ENCODE data around the gene TFAP2A.

- no peak for TF ChIP-seq CEBPB (IDR thresholded peaks at IDR 0.05; ENCODE audit: low read depth)
- TF ChIP-seq SP1 (IDR thresholded peaks at IDR 0.05; ENCODE audit: low read depth): no peak
- TF ChIP-seq EGR1 (IDR thresholded peaks at IDR 0.05; ENCODE audit: low read depth): no peak
- TF ChIP-seq SIN3A (IDR thresholded peaks at IDR 0.05; ENCODE audit: low read depth): no peak
- TF ChIP-seq EZH2phosphoT487 (IDR thresholded peaks at IDR 0.05; ENCODE audit: borderline replicate concordance): no peak
- TF ChIP-seq POLR2A (IDR thresholded peaks at IDR 0.05; ENCODE audit: borderline replicate concordance, extremely low read depth, insufficient read depth, insufficient read length): no peak
- TF ChIP-seq, protein P1, sequence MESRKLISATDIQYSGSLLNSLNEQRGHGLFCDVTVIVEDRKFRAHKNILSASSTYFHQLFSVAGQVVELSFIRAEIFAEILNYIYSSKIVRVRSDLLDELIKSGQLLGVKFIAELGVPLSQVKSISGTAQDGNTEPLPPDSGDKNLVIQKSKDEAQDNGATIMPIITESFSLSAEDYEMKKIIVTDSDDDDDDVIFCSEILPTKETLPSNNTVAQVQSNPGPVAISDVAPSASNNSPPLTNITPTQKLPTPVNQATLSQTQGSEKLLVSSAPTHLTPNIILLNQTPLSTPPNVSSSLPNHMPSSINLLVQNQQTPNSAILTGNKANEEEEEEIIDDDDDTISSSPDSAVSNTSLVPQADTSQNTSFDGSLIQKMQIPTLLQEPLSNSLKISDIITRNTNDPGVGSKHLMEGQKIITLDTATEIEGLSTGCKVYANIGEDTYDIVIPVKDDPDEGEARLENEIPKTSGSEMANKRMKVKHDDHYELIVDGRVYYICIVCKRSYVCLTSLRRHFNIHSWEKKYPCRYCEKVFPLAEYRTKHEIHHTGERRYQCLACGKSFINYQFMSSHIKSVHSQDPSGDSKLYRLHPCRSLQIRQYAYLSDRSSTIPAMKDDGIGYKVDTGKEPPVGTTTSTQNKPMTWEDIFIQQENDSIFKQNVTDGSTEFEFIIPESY (IDR thresholded peaks at IDR 0.05; ENCODE audit: extremely low read depth, insufficient replicate concordance, low read length): no peak
Observed at GRCh38 chr6:10405513-10405900, 9.4 kb downstream of the TFAP2A start.
